ENCODE results near the gene TMEM198.
A peak's percentile ranks its signal among the peaks of the same experiment; 100 is the strongest.

Gene TMEM198

GRCh38 chr2:219507581-219508443, 36.0 kb upstream of the TMEM198 start:
- in situ Hi-C loops (cut with MboI; ENCODE audit: low pct_unique_long_range_greater_than_20kb, low sequenced_read_pairs), result no loop called here
- no peak for DNase-seq

- DNase-seq, result no peak
- in situ Hi-C loops (cut with MboI; ENCODE audit: low pct_unique_long_range_greater_than_20kb, low sequenced_read_pairs), result no loop called here
Observed at GRCh38 chr2:219508444-219508734, 35.4 kb upstream of the TMEM198 start.

GRCh38 chr2:219508971-219509779, 34.7 kb upstream of the TMEM198 start:
- no peak for DNase-seq
- in situ Hi-C loops (cut with MboI; ENCODE audit: low pct_unique_long_range_greater_than_20kb, low sequenced_read_pairs), result no loop called here

GRCh38 chr2:219509780-219510511, 33.9 kb upstream of the TMEM198 start:
- DNase-seq, result peak; percentile 66
- in situ Hi-C loops (cut with MboI; ENCODE audit: low pct_unique_long_range_greater_than_20kb, low sequenced_read_pairs), result no loop called here

GRCh38 chr2:219510512-219511135, 33.2 kb upstream of the TMEM198 start:
- no peak for DNase-seq
- in situ Hi-C loops (cut with MboI; ENCODE audit: low pct_unique_long_range_greater_than_20kb, low sequenced_read_pairs), result no loop called here

- no peak for DNase-seq
- in situ Hi-C loops (cut with MboI; ENCODE audit: low pct_unique_long_range_greater_than_20kb, low sequenced_read_pairs), result no loop called here
Observed at GRCh38 chr2:219511547-219512325, 32.1 kb upstream of the TMEM198 start.

GRCh38 chr2:219512524-219513216, 31.2 kb upstream of the TMEM198 start:
- in situ Hi-C loops (cut with MboI; ENCODE audit: low pct_unique_long_range_greater_than_20kb, low sequenced_read_pairs), result no loop called here
- DNase-seq, result no peak

- in situ Hi-C loops (cut with MboI; ENCODE audit: low pct_unique_long_range_greater_than_20kb, low sequenced_read_pairs), result no loop called here
- no peak for DNase-seq
Observed at GRCh38 chr2:219513787-219514186, 30.0 kb upstream of the TMEM198 start.

GRCh38 chr2:219514196-219514761, 29.5 kb upstream of the TMEM198 start, which contains the start of gene ASIC4:
TSS of gene ASIC4 (plus strand) at chr2:219514482. CDS start at chr2:219514725, 243 bp downstream.
- peak; percentile 85 for DNase-seq
- in situ Hi-C loops (cut with MboI; ENCODE audit: low pct_unique_long_range_greater_than_20kb, low sequenced_read_pairs), result no loop called here

- in situ Hi-C loops (cut with MboI; ENCODE audit: low pct_unique_long_range_greater_than_20kb, low sequenced_read_pairs), result no loop called here
- DNase-seq, result no peak
Observed at GRCh38 chr2:219514836-219515235, 29.0 kb upstream of the TMEM198 start.

GRCh38 chr2:219515874-219516629, 27.8 kb upstream of the TMEM198 start:
- DNase-seq, result no peak
- in situ Hi-C loops (cut with MboI; ENCODE audit: low pct_unique_long_range_greater_than_20kb, low sequenced_read_pairs), result no loop called here

- no peak for DNase-seq
- in situ Hi-C loops (cut with MboI; ENCODE audit: low pct_unique_long_range_greater_than_20kb, low sequenced_read_pairs), result no loop called here
Observed at GRCh38 chr2:219516888-219517287, 26.9 kb upstream of the TMEM198 start.

GRCh38 chr2:219517954-219518778, 25.7 kb upstream of the TMEM198 start:
- DNase-seq, result no peak
- in situ Hi-C loops (cut with MboI; ENCODE audit: low pct_unique_long_range_greater_than_20kb, low sequenced_read_pairs), result no loop called here

- DNase-seq, result no peak
- in situ Hi-C loops (cut with MboI; ENCODE audit: low pct_unique_long_range_greater_than_20kb, low sequenced_read_pairs), result no loop called here
Observed at GRCh38 chr2:219519526-219519916, 24.3 kb upstream of the TMEM198 start.

GRCh38 chr2:219520079-219520478, 23.7 kb upstream of the TMEM198 start:
- DNase-seq, result no peak
- in situ Hi-C loops (cut with MboI; ENCODE audit: low pct_unique_long_range_greater_than_20kb, low sequenced_read_pairs), result no loop called here

All from KBM-7 (cell line).